DMS53 (cell line): Measurements from ENCODE around the gene PARD3.
A peak's percentile ranks its signal among the peaks of the same experiment; 100 is the strongest.
"Not testable (repeated sequence)": the region's sequence is repeated elsewhere in the genome, so short reads cannot be mapped to it uniquely, and the experiment has no call there.

Source experiments
- DNase-seq: peaks from one replicate; lab custom pipeline; 2025; lab: John Stamatoyannopoulos, UW

PARD3 gene

DNA sequence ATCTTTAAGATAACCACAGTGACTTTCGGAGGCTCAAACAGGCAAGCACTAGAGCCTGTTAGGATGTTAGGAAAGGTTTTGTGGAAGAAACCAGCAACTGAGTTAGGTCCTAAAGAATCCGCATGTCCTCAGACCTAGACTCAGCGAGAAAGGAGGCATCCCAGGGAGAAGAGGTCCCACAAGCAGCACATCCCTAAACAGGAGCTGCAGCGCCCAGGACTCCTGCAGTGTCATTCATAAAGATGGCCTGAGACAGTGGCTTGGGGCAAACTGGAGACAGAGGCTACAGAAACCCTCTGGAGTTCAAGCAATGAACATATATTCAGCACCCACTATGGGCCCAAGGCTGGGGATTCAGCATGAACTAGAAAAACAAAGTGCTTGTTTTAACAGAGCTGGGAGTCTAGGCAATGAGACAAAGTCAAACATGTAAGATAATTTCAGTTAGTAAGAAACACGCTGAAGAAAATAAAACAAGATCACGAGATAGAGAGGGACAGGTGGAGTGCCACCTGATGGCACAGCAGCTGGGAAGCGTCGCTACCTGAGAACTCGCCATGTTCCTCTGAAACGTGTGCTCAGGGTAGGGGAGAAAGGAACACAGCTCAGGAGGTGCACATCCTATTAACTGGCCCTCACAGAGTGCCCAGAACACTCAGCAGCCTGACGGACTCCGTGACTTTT is 48.1 kb downstream of the PARD3 start:
- DNase-seq = peak; percentile 84

DNA sequence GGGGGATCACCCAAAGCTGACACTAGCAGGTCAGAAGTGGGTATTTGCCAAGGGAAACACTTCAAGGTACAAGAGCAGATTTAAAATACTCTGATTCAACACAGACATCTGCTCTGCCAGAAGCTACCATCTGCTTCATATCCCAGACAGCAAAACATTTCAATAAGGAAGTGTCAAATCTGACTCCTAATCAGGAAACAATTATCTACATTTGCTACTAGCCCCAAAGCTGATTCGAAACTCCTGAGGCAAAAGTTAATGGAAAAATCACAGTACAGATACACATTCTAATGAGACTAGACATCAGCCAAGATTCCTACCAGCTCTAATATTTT is 48.9 kb downstream of the PARD3 start:
- DNase-seq = peak; percentile 92

DNA sequence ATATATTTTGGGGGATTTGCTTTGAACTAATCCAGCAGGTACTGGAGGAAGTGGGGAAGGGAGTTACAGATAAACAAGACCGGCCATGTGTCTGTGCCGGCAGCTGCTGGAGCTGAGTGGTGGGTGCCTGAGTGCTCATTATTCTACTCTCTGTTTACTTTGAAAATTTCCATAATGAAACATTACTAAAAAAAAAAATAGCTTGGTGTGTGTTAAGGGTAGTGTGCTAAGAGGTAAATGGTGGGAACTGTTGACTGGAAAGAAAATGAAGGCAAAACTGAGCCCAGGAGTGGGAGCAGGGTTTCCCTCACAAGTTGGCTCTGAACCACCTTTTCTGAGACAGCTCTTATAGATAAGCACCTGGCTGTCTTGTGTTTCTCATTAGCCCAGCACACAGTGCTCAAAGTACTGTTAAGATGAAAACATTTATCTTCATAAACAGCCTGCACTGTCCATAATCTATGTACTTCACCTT is 50.6 kb downstream of the PARD3 start:
- peak; percentile 78 for DNase-seq

DNA sequence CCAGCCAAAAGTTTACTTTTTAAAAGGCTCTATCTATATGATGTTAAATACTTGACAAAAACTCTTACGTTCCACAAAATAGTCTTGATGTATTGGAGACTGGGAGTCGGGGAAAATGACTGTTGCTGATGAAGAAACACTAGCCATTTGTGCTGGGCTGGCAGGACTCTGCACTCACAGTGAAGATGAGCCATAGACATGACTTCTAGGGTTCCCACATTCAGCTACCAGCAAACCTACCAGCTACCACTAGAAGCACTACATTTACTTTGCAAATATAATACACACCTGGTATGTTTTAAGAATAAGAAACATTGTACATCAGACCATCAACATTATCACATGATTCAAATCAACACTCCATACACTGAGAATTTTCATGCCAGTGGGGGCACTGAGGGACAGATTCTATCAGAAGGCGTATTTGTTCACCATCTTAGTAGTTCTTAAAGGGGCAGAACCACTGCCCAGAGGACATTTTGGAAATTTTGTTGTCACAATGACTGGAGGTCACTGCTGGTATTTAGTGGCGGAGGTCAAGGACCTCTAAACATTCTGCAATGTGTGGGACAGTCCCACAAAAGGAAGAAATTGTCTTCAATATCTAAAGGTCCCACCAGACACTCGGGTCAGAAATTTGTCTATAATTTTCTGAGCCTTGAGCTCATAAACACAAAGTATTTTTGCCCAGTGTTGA is 52.3 kb downstream of the PARD3 start:
- peak; percentile 19 for DNase-seq

DNA sequence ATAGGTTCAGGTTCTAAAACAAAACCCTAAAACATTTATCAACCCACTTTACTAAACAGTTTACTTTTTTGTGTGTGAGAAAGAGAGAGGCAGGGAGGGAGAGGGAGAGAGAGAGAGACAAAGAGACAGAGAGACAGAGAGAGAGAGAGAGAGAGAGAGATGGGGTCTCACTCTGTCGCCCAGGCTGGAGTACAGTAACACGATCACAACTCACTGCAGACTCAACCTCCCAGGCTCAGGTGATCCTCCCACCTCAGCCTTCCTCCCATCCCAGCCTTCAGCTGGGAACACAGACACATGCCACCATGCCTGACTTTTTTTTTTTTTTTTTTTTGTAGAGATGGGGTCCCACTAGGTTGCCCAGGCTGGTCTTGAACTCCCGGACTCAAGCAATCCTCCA is 52.9 kb downstream of the PARD3 start:
- DNase-seq = no peak

DNA sequence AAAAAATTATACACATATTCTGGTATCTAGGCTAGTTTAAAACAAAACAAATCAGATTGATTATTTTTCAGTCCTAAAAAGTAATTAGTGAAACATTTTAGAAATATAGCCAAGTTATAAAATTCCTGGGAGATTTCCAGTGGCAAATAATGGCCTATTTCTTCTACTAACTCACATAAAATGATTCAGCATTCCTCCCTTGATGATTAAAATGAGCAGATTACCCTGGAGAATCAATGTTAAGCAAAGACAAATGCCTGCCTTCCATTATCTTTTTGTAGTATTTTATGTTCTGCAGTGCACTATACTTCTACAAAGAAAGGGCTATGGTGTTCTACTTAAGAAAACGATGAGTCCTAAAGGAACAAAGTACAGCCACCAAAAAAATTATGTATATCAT is 53.6 kb downstream of the PARD3 start:
- DNase-seq = no peak

DNA sequence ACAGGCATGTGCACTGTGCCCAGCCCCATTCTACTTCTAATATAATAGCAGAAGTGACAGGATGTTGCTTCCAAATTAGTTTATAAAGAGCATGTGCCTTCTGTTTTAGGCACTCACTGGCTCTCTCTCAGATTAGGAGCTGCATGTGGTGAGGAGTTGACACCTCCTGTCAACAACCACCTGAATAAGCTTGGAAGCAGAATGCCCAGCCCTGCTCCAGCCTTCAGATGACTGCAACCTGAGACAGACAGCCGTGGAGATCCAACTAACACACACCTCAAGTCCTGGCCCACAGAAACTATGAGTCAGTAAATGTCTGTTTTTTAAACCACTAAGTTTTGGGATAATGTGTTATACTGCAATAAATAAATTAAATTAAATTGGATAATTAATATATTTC is 54.5 kb downstream of the PARD3 start:
- peak; percentile 20 for DNase-seq

DNA sequence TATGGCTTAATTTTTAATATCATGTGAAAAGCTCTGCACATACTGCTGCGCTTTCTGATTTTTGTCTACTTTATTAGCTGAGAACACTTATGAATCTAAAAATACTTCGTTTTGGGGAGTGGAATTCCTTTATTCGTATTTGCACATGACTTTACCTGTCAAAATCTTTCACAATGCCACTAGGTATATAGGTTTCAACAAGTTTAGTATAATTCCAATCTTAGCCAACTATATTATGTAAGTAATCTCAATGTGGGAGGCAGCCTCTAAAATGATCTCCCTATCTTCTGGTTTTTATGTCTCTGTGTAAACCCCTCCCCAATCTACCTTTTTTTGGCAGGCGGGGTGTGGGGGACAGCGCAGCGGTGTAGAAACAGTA is 55.3 kb downstream of the PARD3 start:
- DNase-seq = no peak

DNA sequence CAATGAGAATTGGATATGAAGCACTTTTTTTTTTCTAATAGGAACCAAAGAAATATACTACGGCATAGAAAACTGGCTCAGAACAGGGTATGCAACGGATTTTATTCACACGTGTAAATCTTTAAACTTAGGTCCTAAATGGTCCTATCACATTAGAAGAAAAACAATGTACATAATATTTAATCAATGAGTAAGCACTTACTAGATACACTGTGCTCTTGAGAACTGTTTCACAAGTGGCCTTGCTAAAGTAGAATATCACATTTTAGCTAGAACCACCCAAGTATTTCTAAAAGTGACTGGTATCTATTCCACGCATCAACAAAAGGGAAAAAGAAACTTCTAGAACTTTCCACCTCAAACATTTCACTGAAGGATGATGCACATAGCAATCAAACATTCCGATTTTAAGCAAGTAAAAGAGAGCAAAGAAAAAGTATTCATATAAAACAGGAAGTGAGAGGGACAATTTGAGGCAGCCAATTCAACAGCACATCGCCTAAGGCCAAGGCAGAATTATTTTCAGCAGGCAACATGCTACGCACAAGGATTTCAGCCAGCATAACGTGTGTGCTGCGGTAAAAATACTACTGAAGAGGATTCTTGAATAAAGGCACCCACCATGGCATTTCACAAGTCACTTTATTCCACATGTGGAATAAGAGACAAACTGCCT is 55.8 kb downstream of the PARD3 start:
- peak; percentile 47 for DNase-seq

DNA sequence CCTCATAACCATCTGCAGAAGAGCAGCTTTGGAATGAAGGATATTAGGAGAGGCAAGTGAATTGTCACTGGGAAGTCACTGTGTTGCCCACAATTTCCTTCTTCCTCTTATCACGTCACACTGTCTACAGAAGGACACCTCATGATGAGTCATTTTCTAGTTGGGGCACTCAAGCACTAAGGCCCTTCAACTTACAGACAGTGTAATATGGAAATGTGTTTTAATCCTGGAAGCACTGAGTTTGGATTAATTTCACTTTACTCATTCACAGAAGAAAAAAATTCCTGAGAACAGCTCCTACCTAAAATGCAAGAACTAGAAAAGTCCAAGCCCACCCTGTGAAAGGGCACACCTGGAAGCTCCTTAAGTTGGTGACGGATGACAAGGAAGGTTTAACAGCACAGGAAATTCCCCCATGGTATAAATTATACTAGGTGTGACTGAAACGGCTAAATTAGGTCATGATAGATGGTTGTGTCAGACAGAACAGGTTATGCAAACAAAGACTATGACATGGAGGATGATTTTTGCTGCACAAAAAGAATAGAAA is 56.6 kb downstream of the PARD3 start:
- peak; percentile 95 for DNase-seq

DNA sequence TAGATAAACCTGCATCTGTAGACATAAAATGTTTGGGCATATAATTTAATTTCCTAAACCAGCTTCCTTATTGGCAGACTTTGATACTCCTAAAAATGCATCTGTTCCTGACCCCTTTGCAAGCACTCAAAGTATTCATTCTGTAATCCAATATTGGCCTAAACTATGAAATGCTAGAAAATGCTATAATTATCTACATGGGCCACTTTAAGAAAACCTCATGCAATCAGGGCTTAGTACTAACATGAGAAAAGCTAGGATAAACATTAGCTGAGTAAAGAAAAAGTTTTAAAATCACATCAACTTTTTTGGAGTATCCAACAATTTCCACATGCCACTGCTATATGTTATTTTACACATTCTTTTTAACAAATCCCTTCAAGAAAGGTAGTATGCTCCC is 57.2 kb downstream of the PARD3 start:
- no peak for DNase-seq

DNA sequence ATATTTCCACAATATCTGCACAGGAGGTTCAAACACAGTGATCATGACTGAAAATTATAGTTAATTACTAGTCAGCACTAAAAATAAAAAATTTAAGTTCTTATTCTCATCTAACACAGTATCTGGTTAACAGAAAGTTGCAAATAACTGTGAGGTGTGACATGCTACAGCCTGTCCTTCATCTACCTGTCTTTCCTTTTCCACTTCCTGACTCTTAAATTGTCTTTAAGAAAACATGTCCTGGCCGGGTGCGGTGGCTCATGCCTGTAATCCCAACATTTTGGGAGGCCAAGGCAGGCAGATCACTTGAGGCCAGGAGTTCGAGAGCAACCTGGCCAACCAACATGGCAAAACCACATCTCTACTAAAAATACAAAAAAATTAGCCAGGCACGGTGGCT is 57.9 kb downstream of the PARD3 start:
- not testable (repeated sequence) for DNase-seq

DNA sequence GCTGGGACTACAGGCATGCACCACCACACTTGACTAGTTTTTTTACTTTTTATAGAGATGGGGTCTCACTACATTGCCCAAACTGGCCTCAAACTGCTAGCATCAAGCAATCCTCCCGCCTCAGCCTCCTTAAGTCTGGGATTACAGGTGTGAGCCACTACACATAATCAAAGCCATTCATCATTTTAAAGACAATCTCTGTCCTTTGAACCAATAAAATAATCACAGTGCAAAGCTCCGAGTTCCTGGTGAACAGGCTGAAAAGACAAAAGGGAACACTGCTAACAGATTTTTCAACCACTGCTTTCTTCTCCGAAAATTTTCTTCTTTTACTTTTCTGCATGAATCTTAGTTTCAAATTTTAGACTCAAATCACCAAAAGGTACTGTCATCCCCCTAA is 58.5 kb downstream of the PARD3 start:
- DNase-seq = no peak

DNA sequence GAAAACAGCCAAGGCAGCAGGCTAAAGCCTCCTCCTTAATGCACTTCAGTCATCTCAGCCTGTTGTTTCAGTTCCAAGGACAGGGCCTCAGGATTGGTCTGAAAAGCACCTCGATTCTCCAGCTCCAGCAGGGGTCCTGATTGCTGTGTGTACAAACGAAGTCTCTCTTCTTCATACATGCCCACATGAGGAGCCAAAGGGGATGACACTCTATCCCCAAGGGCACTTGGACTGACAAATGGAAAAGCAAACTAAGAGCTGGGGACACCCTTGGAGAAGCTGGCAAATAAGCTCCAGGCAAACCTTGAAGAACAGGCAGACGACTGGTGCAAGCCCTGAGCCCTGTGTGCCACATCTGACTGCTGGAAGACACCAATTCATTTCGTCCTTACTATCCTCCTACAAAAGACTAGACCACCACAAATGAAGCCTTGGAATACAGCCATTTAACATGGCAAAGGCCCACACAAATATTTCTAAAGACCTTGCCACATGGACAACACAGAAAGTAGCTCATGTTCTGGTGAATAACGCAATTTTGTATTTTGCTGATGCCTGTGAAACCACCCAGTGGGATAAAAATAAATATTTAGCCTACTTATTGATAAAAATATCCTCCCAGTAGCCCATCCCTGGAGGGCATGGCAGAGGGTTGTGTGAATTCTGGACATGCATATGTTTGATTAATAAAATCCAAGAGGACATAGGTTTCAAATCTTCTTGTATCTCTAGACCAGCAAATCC is 61.9 kb downstream of the PARD3 start:
- DNase-seq = no peak

DNA sequence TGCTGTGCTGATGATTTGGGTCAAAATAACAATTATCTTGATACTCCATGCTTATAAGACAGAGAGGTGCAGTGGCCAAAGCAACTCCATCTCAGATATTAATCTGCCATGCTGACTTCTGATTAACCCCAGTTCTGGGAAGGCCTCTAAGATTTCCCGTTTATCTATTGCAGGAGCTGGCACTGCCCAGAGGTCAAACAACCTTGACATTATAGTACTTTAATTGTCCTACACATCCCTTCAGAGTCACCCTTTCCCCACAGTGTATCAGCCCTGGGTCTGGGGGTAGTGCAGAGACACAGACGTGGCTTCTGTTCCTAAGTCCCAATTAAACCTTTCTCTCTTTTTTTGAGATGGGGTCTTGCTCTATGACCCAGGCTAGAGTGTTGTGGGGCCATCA is 63.8 kb downstream of the PARD3 start:
- DNase-seq = no peak

DNA sequence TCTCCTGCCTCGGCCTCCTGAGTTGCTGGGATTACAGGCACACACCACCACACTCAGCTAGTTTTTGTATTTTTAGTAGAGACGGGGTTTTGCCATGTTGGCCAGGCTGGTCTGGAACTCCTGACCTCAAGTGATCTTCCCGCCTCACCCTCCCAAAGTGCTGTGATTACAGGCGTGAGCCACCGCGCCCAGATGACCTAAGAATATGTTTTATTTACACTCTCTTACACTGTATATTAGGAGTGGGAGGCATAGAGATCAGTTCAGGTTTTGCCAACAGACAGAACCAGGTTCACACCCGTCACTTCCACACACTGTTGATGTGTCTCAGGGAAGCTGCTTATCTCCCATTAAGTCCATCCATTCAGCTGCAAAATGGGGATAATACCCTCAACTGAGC is 64.3 kb downstream of the PARD3 start:
- not testable (repeated sequence) for DNase-seq

DNA sequence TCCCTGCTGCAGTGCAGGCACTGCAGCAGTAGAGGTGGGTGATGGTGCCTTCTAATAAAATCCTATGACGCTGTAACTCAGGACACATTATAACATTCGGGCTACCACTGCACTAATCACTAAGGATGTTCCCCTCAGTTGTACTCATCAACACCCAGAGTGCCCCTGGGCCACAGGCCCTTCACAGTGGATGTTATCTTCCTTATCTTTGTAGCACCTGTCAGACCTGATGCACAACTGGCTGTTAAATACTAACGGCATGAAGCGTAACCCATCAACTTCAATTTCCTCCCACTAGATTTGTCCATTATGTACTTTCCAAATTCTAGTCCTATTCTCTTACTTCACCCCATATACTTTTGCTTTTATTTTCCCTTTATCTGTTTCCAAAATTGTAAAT is 66.3 kb downstream of the PARD3 start:
- no peak for DNase-seq

DNA sequence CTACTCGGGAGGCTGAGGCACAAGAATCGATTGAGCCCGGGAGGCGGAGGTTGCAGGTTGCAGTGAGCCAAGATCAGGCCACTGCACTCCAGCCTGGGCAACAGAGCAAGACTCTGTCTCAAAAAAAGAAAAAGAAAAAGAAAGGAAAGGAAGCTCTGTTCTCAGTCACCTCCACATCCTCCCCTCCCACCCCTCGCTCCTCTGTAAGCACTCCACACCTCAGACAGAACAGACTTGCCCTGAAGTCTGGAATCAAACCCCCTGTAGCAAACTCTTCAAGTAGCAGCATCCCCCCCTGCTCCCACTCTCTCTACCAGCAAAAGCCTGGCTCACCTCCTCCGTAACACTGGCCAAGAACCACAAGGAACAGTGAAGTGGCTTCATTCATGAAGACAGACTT is 66.7 kb downstream of the PARD3 start:
- DNase-seq = no peak

DNA sequence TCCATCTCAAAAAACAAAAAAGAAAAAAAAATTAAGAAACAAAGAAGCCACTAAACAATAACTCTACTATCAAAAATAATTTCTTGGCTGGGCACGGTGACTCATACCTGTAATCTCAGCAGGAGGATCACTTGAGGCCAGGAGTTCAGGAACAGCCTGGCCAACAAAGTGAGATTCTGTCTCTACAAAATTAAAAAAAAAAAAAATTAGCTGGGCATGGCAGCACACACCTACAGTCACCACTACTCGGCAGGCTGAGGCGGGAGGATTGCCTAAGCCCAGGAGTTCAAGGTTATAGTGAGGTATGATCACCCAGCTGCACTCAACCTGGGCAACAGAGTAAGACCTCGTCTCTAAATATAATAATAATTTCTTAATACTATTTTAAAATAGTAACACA is 69.0 kb downstream of the PARD3 start:
- no peak for DNase-seq

DNA sequence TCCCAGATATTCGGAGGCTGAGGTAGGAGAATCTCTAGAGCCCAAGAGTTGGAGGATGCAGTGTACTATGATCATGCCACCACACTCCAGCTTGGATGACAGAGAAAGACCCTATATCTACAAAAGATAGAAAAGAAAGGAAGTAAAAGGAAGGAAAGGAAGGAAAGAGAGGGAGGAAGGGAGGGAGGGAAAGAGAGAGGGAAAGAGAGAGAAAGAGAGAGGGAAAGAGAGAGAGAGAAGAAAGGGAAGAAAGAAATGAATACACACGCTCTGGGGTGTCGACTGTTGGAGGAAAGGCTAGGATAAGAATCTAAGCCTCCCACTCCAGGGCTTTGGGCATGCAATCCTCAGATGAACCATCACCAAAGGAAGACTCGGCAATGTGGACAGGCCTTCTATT is 69.9 kb downstream of the PARD3 start:
- no peak for DNase-seq

DNA sequence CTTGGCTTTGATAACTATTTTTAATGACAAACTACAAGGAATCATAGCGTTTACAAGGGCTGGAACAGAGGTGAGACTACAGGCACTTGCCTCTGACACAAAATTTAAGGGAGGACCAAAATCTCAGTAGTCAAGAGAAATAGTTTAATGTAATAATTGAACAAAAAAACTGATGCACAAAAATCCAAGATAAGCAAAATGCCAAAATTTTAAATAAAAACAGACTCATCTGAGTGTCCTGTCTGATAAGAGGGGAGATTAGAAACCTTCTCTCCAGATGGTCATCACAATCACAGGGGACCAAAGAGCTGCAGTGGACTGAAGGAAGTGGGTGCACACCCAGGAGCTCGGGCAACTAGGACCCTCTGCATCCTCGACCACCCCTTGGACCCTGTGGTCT is 70.5 kb downstream of the PARD3 start:
- DNase-seq = no peak

DNA sequence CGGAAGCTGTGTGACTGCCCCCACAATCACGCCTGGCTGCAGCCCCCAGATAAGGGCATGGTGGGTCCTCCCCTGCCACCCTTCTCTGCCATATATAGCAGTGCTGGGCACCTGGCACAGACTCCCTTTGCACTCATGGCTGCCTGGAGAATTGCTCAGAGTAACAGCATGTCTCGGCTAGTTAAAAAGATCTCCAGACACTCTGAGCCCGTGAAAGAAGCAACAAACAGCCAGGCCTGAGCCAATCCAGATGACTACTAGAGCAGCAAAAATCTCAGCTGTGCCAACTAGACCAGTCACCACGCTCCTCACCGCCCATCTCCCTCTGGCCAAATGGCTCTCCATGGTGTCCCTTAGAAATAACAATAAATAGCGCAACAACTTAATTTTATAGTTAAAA is 71.3 kb downstream of the PARD3 start:
- DNase-seq = no peak
